Type B pancreatic cell (in vitro differentiated cells): ENCODE data around the gene DRGX. TPM values are rescaled to one million over a fixed set of nuclear protein-coding genes. Genes with fewer than 3 reads are reported as not detected.

Experiments
- DNase-seq: peaks from one replicate; pipeline ENCODE4 v3.0.0; 2021; ENCODE audit warnings: mixed read lengths; ENCODE audit not compliant: unreplicated experiment; ENCODE audit errors: extremely low spot score
- H3K27ac Mint-ChIP-seq: 2 replicates; pipeline ENCODE4 v1.8.0; 2021; ENCODE audit warnings: mild to moderate bottlenecking, mixed read lengths
- H3K27me3 Mint-ChIP-seq: 2 replicates; pipeline ENCODE4 v1.8.0; 2021; ENCODE audit warnings: mixed read lengths
- H3K36me3 Mint-ChIP-seq: 2 replicates; pipeline ENCODE4 v1.8.0; 2021; ENCODE audit warnings: mixed read lengths
- H3K4me1 Mint-ChIP-seq: one replicate; pipeline ENCODE4 v1.8.0; 2021; ENCODE audit warnings: mixed read lengths; ENCODE audit not compliant: unreplicated experiment
- H3K4me3 Mint-ChIP-seq: 2 replicates; pipeline ENCODE4 v1.8.0; 2021; ENCODE audit warnings: mild to moderate bottlenecking, mixed read lengths
- H3K9me3 Mint-ChIP-seq: 2 replicates; pipeline ENCODE4 v1.8.0; 2021; ENCODE audit warnings: mixed read lengths
- long read RNA-seq: library from polyadenylated mRNA; unstranded; transcript quantifications from one replicate; pipeline ENCODE4 v2.0.0, GENCODE V29; 2020
- total RNA-seq: library from RNA; stranded (reverse); gene quantifications from 2 replicates; pipeline ENCODE4 v1.2.1, GENCODE V29; 2021; ENCODE audit warnings: low replicate concordance
- TF ChIP-seq, protein P1 (sequence below): fragments of 200-600 bp; sonication (generic); conservative IDR thresholded peaks from 2 replicates; pipeline ENCODE4 v1.5.0; 2021; ENCODE audit warnings: antibody characterized with exemption, mild to moderate bottlenecking

The DRGX gene
- 0.21 and 0.22 TPM in 2 replicates for total RNA-seq
- long read RNA-seq, result 0 reads

DNA sequence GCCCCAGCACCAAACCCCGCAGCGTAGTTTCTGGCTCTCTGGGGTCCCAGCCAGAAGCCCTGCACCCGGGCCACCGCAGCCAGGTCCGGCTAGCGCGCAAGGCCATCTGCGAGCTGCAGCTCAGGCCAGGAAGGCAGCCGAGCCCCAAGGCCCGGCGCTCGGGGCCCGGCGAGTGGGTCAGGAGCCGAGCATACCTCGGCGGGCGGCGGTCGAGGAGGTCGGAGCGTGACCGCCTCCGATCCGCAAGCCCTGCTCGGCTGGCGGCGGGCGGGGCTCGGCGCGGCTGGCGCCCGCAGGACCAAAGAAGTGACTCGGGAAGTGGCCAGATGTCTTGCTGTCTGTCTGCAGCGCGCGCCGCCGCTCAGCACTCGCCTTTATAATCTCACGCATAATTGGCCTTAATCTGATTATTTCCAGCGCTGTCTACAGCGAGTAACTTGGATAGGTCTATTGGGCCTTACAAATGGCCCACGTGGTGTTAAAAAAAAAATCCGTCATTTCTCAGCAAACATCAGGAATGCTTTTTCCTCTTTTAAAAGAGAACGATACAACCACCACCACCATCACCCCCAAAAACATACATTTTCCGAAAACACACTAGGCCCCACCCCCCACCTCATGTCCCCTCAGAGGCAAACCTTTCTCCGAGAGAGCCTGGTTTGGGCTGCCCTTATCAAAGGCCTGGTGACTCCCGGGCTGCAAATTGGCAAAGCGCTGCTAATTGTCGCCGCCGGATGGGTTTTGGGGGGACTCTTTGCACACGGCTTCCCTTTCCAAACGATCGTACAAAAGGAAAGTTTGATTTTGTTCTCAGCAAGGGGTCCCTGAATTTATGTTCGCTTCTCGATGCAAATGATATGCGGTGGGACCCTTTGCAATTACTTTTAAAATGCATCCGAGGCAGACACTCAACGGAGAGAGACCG lies at the start of gene DRGX:
TSS of gene DRGX (minus strand) at position 349 of the 925 bp plus-strand sequence. CDS start 649 bp downstream, outside the sequence.
- Mint-ChIP-seq H3K9me3 (no peaks in the 10 kb centered on the region), H3K27me3 (peaks cover 95% of the 10 kb centered on the region), H3K27ac (no peak within 1 kb of the TSS), H3K36me3 (no peaks in the 10 kb centered on the region), H3K4me1 (no peaks in the 10 kb centered on the region), H3K4me3 (peak within 1 kb of the TSS; percentile 66)
- no peak for DNase-seq
- TF ChIP-seq, protein P1, sequence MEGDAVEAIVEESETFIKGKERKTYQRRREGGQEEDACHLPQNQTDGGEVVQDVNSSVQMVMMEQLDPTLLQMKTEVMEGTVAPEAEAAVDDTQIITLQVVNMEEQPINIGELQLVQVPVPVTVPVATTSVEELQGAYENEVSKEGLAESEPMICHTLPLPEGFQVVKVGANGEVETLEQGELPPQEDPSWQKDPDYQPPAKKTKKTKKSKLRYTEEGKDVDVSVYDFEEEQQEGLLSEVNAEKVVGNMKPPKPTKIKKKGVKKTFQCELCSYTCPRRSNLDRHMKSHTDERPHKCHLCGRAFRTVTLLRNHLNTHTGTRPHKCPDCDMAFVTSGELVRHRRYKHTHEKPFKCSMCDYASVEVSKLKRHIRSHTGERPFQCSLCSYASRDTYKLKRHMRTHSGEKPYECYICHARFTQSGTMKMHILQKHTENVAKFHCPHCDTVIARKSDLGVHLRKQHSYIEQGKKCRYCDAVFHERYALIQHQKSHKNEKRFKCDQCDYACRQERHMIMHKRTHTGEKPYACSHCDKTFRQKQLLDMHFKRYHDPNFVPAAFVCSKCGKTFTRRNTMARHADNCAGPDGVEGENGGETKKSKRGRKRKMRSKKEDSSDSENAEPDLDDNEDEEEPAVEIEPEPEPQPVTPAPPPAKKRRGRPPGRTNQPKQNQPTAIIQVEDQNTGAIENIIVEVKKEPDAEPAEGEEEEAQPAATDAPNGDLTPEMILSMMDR, result no peak

DNA sequence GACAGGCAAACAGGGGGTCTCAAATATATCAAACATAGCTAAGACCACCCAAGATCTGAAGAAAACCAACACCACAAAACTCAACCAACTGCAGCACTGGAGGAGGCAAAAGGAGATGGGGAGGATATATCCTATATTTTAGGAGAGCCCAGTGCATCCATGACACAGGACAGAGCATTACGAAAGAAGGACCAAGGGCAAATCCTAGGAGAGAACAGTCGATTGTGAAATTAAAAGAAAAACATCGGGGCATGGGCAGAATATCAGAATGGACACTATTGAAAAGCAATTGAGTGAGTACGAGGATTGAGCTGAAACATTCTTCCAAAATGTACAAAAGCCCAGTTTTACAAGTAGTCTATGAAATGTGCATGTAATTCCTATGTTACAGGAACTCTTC lies 48.5 kb upstream of the DRGX start:
- Mint-ChIP-seq H3K4me3 (no peak overlapping the region), H3K4me1 (no peaks in the 10 kb centered on the region), H3K27ac (no peak overlapping the region), H3K27me3 (no peaks in the 10 kb centered on the region), H3K36me3 (peaks cover 8% of the 10 kb centered on the region), H3K9me3 (peaks cover 11% of the 10 kb centered on the region)
- no peak for DNase-seq
- TF ChIP-seq, protein P1, result no peak

DNA sequence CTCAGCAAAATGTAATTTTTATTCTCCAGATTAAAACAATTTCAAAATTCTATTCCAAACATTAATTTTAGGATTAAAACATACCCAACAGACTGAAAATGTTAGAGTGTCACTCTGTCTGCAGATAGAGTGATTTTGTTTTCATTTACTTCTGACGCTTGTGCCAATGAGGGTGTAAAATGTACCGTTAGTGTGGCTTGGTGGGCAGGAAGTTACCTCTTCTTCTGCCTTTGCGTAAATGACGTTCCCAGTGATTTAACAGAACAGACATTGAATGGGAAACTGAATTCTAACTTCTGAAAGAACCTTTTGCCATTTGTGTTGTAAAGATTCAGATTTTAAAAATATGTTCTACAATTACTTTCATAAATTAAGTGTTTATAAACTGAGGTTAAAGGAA lies 47.0 kb upstream of the DRGX start:
- Mint-ChIP-seq H3K4me1 (no peaks in the 10 kb centered on the region), H3K27ac (no peak overlapping the region), H3K36me3 (peaks cover 8% of the 10 kb centered on the region), H3K4me3 (no peak overlapping the region), H3K27me3 (no peaks in the 10 kb centered on the region), H3K9me3 (no peaks in the 10 kb centered on the region)
- no peak for DNase-seq
- TF ChIP-seq, protein P1, result no peak

DNA sequence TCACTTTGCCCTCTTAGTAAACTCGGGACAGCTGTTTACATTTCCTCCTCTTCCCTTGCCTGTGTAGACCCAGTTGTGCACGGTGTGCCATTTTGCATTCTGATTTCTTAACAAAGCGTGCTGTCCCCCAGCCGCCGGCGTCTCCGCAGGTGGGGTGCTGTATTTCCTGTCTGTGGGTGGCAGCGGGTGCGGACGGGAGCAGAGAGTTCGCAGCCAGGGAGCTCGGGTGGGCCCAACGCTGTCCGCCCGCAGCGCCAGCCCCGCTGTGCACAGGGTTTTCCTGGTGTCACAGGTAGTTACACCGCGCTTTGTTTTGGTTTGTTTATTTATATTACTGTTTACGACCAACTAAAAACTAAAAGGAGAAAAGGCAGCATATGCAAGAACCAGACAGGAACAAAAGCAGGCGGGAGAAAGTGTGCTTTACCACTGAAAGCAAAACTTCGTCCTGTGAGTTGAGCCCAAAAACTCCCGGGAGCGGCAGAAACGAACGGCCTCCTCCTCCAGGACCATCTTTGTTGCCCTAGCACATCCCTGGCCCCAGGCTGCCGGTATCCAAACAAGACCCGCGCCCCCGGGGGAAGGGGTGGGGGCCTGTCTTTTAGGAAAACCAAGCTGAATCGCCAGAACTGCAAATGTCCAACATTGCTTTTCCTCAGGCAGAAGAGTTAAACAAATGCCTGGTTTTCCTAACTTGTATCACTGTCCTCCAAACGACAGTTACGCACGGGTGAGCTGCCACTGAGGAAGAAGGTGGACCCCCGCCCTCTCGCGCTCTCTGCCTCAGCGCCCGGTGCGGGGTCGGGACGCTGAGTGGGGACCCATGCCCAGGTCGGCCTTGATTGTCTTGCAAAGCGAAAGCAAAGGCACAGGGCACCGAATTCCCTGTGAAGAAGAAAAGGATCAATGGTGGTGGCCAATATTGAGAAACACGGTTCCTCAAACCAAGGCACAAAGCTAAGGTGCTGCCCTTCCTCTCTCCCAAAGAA lies 45.9 kb upstream of the DRGX start:
- H3K27me3 Mint-ChIP-seq, result no peaks in the 10 kb centered on the region
- peaks cover 8% of the 10 kb centered on the region for H3K36me3 Mint-ChIP-seq
- TF ChIP-seq, protein P1, result no peak
- no peaks in the 10 kb centered on the region for H3K9me3 Mint-ChIP-seq
- H3K4me3 Mint-ChIP-seq, result no peak overlapping the region
- DNase-seq, result no peak
- no peaks in the 10 kb centered on the region for H3K4me1 Mint-ChIP-seq
- no peak overlapping the region for H3K27ac Mint-ChIP-seq

DNA sequence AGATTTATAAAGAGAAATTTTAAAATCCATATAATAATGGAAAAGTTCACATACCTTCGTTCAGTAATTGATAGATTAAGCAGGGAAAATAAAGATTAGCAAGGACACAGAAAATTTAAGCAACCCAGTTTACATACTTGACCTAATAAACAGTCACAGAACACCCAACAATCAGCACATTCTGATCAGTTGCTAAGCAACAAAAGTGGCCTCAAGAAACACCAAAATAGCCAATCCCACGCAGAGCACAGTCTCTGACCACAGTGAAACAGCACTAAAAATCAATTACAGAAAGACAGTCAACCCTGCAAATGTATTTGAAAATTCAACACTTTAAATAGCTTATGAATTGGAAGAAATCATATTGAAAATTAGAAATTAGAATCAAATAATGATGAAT lies 39.3 kb upstream of the DRGX start:
- Mint-ChIP-seq H3K9me3 (peaks cover 6% of the 10 kb centered on the region), H3K4me1 (no peaks in the 10 kb centered on the region), H3K27me3 (no peaks in the 10 kb centered on the region), H3K36me3 (peaks cover 4% of the 10 kb centered on the region), H3K27ac (no peak overlapping the region), H3K4me3 (no peak overlapping the region)
- TF ChIP-seq, protein P1, result no peak
- DNase-seq, result no peak
